DMS153 (cell line): ENCODE data around the gene FUZ.

Experiments used
- DNase-seq: peaks from one replicate; lab custom pipeline; 2025; lab: John Stamatoyannopoulos, UW

FUZ gene

GRCh38 chr19:49805822-49806619, 7.1 kb downstream of the FUZ start:
- no peak for DNase-seq

DNA sequence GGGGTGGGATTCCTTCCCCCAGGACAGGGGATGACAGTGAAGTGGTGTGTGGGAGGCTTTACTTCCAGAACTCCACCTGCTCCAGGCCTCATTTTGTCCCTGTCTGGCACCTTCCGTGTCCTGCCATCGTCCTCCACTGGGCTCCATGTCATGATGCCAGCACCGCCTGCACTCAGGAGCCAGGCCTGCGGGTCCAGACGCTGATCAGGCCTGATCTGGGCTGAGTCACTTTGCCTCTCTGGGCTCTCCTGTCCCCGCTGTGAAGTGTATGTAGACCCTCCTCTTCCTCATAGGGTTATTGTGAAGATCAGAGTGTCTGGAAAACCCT, 9.6 kb downstream of the FUZ start:
- no peak for DNase-seq

DNA sequence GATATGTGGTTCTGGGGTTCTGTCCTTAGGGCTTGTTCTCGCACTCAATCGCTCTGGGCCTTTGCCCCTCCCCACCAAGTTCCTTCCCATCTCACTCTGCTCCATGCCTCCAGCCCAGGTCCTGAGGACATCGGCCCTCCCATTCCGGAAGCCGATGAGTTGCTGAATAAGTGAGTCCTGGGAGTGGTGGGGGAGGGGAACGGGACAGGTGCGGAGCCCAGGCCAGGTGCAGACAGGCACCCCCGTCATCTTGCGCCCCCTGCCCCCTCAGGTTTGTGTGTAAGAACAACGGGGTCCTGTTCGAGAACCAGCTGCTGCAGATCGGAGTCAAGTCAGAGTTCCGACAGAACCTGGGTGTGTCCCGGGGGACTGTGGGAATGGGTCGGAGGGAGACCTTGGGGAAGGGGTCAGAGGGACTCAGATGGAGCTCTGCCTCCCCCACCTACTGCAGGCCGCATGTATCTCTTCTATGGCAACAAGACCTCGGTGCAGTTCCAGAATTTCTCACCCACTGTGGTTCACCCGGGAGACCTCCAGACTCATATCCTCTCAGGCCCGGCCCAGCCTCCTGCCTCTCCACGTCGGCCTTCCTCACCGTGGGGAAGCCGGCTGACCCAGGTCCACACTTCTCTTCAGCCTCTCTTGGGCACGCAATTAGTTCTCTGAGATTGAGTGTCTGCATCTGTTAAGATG, 10.1 kb downstream of the FUZ start:
- DNase-seq, result peak; percentile 74

GRCh38 chr19:49801966-49802661, 11.0 kb downstream of the FUZ start:
- peak; percentile 77 for DNase-seq

DNA sequence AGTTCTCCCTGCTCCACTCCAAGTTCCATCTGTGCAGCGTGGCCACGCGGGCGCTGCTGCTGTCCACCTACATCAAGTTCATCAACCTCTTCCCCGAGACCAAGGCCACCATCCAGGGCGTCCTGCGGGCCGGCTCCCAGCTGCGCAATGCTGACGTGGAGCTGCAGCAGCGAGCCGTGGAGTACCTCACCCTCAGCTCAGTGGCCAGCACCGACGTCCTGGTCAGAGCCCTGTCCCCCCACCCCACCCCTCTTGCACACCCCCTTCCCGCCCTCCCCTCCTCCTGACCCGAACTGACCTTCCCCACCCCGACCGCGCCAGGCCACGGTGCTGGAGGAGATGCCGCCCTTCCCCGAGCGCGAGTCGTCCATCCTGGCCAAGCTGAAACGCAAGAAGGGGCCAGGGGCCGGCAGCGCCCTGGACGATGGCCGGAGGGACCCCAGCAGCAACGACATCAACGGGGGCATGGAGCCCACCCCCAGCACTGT, 11.6 kb downstream of the FUZ start:
- DNase-seq, result no peak

DNA sequence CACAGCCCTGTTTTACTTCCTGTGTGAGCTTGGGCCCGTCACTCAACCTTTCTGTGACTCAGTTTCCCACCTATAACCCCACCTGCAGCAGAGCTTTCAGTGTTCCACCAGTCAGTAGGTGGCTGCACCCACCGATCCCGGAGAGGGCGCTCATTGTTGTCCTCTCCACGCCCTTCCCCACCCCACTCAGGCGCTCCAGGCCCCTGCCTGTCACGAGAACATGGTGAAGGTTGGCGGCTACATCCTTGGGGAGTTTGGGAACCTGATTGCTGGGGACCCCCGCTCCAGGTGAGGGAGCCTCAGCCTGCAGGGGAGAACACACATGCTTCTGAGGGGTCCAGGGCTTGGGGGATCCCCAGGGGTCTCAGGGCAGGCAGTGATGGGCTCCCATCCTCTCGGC, 12.3 kb downstream of the FUZ start:
- no peak for DNase-seq

DNA sequence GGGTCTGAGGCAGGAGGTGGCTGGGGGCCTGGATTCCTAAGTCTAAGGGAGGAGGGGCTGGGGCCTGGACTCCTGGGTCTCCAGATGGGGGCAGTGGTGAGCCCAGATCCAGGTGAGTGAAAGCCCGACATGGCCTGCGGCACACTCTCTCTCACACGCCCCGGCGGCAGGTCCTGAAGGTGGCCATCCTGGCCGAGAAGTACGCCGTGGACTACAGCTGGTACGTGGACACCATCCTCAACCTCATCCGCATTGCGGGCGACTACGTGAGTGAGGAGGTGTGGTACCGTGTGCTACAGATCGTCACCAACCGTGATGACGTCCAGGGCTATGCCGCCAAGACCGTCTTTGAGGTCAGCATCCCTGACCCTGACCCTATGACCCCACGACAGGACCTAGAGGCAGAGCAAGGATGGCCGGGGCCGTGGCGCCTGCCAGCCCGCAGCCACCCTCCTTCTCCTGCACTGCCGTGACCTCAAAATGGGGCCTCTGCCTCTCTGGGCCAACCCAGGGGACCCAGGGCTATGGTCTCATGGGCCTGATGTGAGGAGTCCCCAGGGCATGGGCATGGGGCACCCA, 13.2 kb downstream of the FUZ start:
- no peak for DNase-seq

DNA sequence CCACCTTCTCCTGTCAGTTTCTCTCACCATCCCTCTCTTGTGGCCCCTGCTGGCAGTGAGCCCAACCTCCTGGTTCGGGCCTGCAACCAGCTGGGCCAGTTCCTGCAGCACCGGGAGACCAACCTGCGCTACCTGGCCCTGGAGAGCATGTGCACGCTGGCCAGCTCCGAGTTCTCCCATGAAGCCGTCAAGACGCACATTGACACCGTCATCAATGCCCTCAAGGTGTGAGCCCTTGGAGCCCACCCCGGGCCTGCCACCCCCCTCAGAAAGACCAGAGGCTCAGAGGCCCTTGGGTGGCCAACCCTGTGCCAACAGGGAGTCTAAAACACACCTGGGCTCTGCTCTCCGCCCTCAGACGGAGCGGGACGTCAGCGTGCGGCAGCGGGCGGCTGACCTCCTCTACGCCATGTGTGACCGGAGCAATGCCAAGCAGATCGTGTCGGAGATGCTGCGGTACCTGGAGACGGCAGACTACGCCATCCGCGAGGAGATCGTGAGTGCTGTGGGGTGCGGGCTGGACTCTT, 13.8 kb downstream of the FUZ start:
- DNase-seq, result no peak

- DNase-seq, result no peak
Observed at GRCh38 chr19:49798574-49798973, 14.5 kb downstream of the FUZ start.

GRCh38 chr19:49795615-49796014, 17.5 kb downstream of the FUZ start:
- no peak for DNase-seq

DNA sequence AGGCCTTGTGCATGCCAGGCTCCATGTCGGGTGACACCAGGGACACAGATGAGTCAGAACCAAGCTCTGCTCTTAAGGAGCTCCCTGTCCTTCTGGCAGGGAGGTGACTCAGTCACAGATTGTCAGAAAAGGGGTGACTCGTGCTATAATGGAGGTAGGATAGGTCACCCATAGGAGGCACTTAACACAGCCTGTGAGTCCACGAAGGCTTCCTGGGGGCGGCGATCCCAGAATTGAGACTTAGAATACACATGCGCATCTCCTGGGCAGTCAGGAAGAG, 19.6 kb downstream of the FUZ start:
- DNase-seq, result no peak

DNA sequence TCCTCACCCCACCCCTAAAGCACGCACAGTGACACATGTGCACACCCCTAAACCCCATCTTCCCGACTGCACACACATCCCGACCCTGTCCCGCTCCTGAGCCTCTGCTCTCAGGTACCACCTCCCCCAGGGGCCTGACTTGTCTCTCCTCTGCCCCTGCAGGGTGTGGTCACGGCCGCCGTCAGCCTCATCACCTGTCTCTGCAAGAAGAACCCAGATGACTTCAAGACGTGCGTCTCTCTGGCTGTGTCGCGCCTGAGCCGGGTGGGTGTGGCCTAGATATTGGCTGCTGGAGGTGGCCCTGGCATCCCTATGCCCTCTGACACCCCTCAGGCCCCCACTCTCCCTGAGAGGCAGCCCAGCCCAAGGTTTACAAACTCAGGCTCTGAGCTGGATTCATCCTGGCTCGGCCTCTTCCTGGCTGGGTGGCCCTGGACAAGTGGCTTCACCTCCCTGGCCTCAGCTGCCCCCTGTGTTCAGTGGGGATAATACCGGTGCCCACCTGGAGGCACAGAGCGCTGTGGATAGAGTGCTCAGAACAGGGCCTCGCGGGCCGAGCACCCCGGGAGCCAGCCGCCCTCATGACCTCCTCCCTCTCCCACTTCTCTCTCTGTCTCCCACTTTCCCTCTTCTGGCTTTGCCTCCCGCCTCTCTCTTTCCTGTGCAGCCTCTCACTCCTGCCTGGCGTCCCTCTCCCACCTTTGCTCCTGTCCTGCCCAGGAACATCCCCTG, 20.1 kb downstream of the FUZ start:
- DNase-seq, result no peak

- no peak for DNase-seq
Observed at GRCh38 chr19:49791776-49792445, 21.2 kb downstream of the FUZ start.

GRCh38 chr19:49790866-49791265, 22.2 kb downstream of the FUZ start:
- no peak for DNase-seq

DNA sequence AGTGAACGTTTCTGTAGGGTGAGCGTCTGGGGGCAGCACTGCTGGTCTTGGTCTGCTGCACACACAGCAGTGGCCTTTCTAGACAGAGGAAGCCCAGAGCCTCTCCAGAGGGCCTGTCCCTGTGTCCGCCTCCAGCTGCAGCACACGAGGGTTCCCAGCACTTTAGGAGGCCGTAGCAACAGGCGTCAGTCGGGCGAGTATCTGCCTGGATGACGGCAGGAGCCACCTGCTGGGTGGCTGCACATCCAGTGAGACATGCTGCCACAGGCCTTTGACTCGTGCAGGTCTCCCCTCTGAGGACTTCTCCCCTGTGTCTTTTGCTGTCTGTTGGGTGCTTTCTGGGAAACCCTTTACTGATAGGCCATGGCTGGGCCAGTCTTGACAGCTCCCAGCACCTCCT, 24.2 kb downstream of the FUZ start:
- DNase-seq, result no peak

DNA sequence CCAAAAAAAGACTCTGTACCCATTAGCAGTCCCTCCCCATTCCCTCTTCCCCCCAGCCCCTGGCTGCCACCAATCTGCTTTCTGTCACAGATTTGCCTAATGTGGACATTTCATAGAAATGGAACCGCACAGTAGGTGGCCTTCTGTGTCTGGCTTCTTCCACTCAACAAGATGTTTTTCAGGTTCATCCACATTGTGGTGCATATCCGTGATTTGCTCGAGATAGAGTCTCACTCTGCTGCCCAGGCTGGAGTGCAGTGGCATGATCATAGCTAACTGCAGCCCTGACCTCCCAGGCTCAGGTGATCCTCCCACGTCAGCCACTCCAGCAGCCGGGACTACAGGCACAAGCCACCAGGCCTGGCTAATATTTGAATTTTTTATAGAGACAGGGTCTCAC, 25.3 kb downstream of the FUZ start:
- DNase-seq, result no peak

DNA sequence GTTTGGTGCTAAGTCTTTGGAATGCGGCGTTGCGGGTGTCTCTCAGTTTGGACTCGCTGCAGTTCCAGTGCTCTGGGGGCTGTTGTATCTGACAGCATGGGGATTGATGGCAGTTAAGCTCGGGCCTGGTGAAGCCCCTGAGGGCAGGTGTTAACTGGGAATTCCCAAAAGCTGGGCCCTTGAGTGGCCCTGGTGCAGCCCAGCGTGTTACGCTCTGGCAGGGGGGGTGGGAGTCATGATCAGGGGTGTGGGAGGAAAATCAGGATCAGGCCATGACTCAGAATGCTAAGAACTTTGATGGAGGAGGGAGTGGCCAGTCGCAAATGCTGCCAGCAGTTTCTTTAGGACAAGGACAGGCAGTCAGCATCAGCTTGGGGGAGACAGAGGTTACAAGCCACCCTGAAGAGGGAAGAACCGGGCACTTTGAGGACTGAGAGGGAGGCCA, 26.7 kb downstream of the FUZ start:
- no peak for DNase-seq

DNA sequence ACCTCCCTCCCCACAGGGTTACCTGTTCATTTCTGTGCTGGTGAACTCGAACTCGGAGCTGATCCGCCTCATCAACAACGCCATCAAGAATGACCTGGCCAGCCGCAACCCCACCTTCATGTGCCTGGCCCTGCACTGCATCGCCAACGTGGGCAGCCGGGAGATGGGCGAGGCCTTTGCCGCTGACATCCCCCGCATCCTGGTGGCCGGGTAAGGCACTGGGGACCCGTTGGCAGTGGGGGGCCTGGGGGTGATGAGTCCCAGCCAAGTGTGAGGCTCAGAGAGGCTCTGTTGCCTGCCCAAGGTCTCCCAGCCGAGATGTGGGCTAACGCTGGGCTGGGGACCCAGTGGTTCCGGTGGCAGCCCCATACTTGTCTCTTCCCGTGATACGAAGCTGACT, 30.6 kb downstream of the FUZ start:
- no peak for DNase-seq

GRCh38 chr19:49781394-49781793, 31.7 kb downstream of the FUZ start:
- no peak for DNase-seq

DNA sequence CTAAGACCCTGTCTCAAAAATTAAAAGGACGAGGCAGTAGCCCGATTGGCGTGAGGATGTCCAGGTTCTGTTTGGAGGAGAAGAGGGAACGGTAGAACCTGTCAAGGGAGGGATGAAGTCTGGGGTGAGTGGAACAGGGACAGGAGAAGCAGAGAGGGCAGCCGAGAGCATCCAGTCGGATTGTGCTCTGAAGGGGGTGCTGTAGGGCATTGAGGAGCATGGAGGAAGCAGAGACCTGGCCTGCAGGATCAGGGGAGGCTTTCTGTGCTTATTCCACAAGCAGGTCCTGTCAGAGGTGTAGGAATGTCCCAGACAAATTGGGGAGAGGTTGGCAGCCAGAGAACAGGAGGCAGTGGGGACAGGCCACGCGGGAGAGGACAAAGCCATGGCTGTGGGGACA, 32.2 kb downstream of the FUZ start:
- DNase-seq, result no peak
